Spleen (tissue), 7 donors: ENCODE measurements around the gene DGKG.

ENCODE experiments used
- POLR2AphosphoS5 ChIP-seq, 3 donors: sonication (generic); formaldehyde crosslinking; IDR thresholded peaks; one replicate each; pipeline ENCODE4 v1.5.1; 2017; ENCODE audit warnings: antibody characterized with exemption in 3 of 3
- TF ChIP-seq, protein P1 (sequence below), 11 experiments: fragments of 200-600 bp in 7 of 11; fragments of 450-650 bp in 4 of 11; sonication (generic) in 4 of 11; IDR thresholded peaks in 8 of 11; conservative IDR thresholded peaks in 3 of 11; 1 replicate in 7 of 11; 2 replicates in 4 of 11; pipeline versions ENCODE4 v1.4.0 to v1.8.0; 2016 to 2021; ENCODE audit warnings: antibody characterized with exemption in 11 of 11, inconsistent platforms in 4 of 11, mild to moderate bottlenecking in 1 of 11
- donor health status: DM: no; HTN: no; CAD: no; lungs with moderate emphysema.
- donor health status: DM: no; HTN: no; CAD: no.
- donor health status: DM: no; HTN: no; CAD: no.

- TF ChIP-seq, protein P1, sequence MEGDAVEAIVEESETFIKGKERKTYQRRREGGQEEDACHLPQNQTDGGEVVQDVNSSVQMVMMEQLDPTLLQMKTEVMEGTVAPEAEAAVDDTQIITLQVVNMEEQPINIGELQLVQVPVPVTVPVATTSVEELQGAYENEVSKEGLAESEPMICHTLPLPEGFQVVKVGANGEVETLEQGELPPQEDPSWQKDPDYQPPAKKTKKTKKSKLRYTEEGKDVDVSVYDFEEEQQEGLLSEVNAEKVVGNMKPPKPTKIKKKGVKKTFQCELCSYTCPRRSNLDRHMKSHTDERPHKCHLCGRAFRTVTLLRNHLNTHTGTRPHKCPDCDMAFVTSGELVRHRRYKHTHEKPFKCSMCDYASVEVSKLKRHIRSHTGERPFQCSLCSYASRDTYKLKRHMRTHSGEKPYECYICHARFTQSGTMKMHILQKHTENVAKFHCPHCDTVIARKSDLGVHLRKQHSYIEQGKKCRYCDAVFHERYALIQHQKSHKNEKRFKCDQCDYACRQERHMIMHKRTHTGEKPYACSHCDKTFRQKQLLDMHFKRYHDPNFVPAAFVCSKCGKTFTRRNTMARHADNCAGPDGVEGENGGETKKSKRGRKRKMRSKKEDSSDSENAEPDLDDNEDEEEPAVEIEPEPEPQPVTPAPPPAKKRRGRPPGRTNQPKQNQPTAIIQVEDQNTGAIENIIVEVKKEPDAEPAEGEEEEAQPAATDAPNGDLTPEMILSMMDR (IDR thresholded peaks at IDR 0.05 in 8 of 11, conservative IDR thresholded peaks at IDR 0.05 in 3 of 11): no peak
- no peak for TF ChIP-seq POLR2AphosphoS5 (IDR thresholded peaks at IDR 0.05)
Measured at GRCh38 chr3:186257866-186258265, 104.2 kb downstream of the DGKG start.
